GM19025 (cell line): Measurements from ENCODE around the gene FGF19.
A peak's percentile ranks its signal among the peaks of the same experiment; 100 is the strongest.
"Not testable (repeated sequence)": the region's sequence is repeated elsewhere in the genome, so short reads cannot be mapped to it uniquely, and the experiment has no call there.

Experiments
- ATAC-seq: cut with Tn5 transposase; IDR thresholded peaks from one replicate; pipeline ENCODE4 v1.9.1; 2021; ENCODE audit warnings: mild to moderate bottlenecking, low read depth, moderate library complexity; ENCODE audit not compliant: unreplicated experiment

Gene FGF19

GRCh38 chr11:69697469-69697843 lies 6.4 kb downstream of the FGF19 start:
- ATAC-seq: no peak

- ATAC-seq: no peak
Observed at GRCh38 chr11:69696749-69697468, 6.9 kb downstream of the FGF19 start.

- not testable (repeated sequence) for ATAC-seq
Observed at GRCh38 chr11:69695995-69696394, 7.8 kb downstream of the FGF19 start.

GRCh38 chr11:69695581-69695980 lies 8.2 kb downstream of the FGF19 start:
- no peak for ATAC-seq

- no peak for ATAC-seq
Observed at GRCh38 chr11:69694781-69695180, 9.0 kb downstream of the FGF19 start.

- ATAC-seq: no peak
Observed at GRCh38 chr11:69692422-69692821, 11.4 kb downstream of the FGF19 start.

GRCh38 chr11:69691463-69691862 lies 12.4 kb downstream of the FGF19 start:
- ATAC-seq: no peak

GRCh38 chr11:69689484-69690319 lies 14.1 kb downstream of the FGF19 start:
- no peak for ATAC-seq

- not testable (repeated sequence) for ATAC-seq
Observed at GRCh38 chr11:69687969-69688771, 15.7 kb downstream of the FGF19 start.

- ATAC-seq: no peak
Observed at GRCh38 chr11:69686856-69687255, 17.0 kb downstream of the FGF19 start.

- ATAC-seq: no peak
Observed at GRCh38 chr11:69686452-69686851, 17.4 kb downstream of the FGF19 start.

- ATAC-seq: no peak
Observed at GRCh38 chr11:69685348-69685747, 18.5 kb downstream of the FGF19 start.

- ATAC-seq: no peak
Observed at GRCh38 chr11:69684651-69685050, 19.2 kb downstream of the FGF19 start.

- no peak for ATAC-seq
Observed at GRCh38 chr11:69683764-69684333, 20.0 kb downstream of the FGF19 start.

- ATAC-seq: no peak
Observed at GRCh38 chr11:69682681-69683326, 21.0 kb downstream of the FGF19 start.

- ATAC-seq: no peak
Observed at GRCh38 chr11:69682221-69682620, 21.6 kb downstream of the FGF19 start.

- no peak for ATAC-seq
Observed at GRCh38 chr11:69680688-69681087, 23.1 kb downstream of the FGF19 start.

- no peak for ATAC-seq
Observed at GRCh38 chr11:69677749-69678148, 26.1 kb downstream of the FGF19 start.

- ATAC-seq: peak; percentile 83
Observed at GRCh38 chr11:69674886-69675714, 28.7 kb downstream of the FGF19 start, which contains the start of gene LTO1. LTO1 (minus strand) TSS chr11:69675353; CDS start chr11:69675239, 114 bp downstream.
